GM21529 (cell line): Measurements from ENCODE around the gene SORCS1.

Experiments
- ATAC-seq: cut with Tn5 transposase; IDR thresholded peaks from one replicate; pipeline ENCODE4 v1.9.1; 2021; ENCODE audit not compliant: unreplicated experiment

The SORCS1 gene

GRCh38 chr10:106999118-106999707, 165.3 kb downstream of the SORCS1 start:
- ATAC-seq: no peak

GRCh38 chr10:106997721-106998120, 166.8 kb downstream of the SORCS1 start:
- no peak for ATAC-seq

GRCh38 chr10:106996510-106996909, 168.0 kb downstream of the SORCS1 start:
- ATAC-seq: no peak

- ATAC-seq: no peak
Measured at GRCh38 chr10:106992055-106992454, 172.5 kb downstream of the SORCS1 start.

GRCh38 chr10:106991091-106991490, 173.4 kb downstream of the SORCS1 start:
- ATAC-seq: no peak

- ATAC-seq: no peak
Measured at GRCh38 chr10:106987362-106987761, 177.1 kb downstream of the SORCS1 start.

GRCh38 chr10:106982268-106982667, 182.2 kb downstream of the SORCS1 start:
- ATAC-seq: no peak

- no peak for ATAC-seq
Measured at GRCh38 chr10:106981452-106982075, 182.9 kb downstream of the SORCS1 start.

GRCh38 chr10:106980495-106981451, 183.7 kb downstream of the SORCS1 start:
- peak; percentile 90 for ATAC-seq

GRCh38 chr10:106978756-106979155, 185.8 kb downstream of the SORCS1 start:
- no peak for ATAC-seq

- no peak for ATAC-seq
Measured at GRCh38 chr10:106973716-106974115, 190.8 kb downstream of the SORCS1 start.

GRCh38 chr10:106973288-106973687, 191.2 kb downstream of the SORCS1 start:
- ATAC-seq: no peak

GRCh38 chr10:106972381-106972780, 192.1 kb downstream of the SORCS1 start:
- ATAC-seq: no peak

GRCh38 chr10:106971411-106971831, 193.1 kb downstream of the SORCS1 start:
- ATAC-seq: no peak

- ATAC-seq: no peak
Measured at GRCh38 chr10:106967452-106967851, 197.1 kb downstream of the SORCS1 start.

GRCh38 chr10:106960812-106961211, 203.7 kb downstream of the SORCS1 start:
- ATAC-seq: no peak

GRCh38 chr10:106959521-106959920, 205.0 kb downstream of the SORCS1 start:
- peak; percentile 50 for ATAC-seq

GRCh38 chr10:106958589-106959361, 205.7 kb downstream of the SORCS1 start:
- ATAC-seq: no peak

GRCh38 chr10:106957823-106958588, 206.5 kb downstream of the SORCS1 start:
- ATAC-seq: peak; percentile 51

GRCh38 chr10:106956216-106956915, 208.1 kb downstream of the SORCS1 start:
- ATAC-seq: no peak
